HFFc6 (cell line): Measurements from ENCODE around the gene MAPK12. TPM values are rescaled to one million over a fixed set of nuclear protein-coding genes. Genes with fewer than 3 reads are reported as not detected.

Experiments used
- total RNA-seq, 6 experiments: library from RNA; stranded (reverse); fragmentation: NEBNext Ultra II Directional; extraction: Animal tissue kit (Norgen Biotek cat#: 25700); gene quantifications; 2 replicates in 1 of 6; 3 replicates in 5 of 6; pipeline ENCODE4 v1.2.3, GENCODE V29; 2021

MAPK12 gene
- total RNA-seq, 6 experiments from 2014 or later: 31.4 to 39.5 (median 34.1) TPM

Other genes starting within 250 kb of the MAPK12 start
- gene IL17REL, start 248.9 kb downstream of the MAPK12 start, total RNA-seq: not detected
- not detected for gene TTLL8, start 203.4 kb downstream of the MAPK12 start, total RNA-seq
- gene MLC1, start 176.3 kb downstream of the MAPK12 start, total RNA-seq: not detected
- 1 to 10 TPM in 1 of 6 experiments, under 1 TPM in 5; 0.09 to 1.3 (median 0.26) TPM for gene MOV10L1, start 171.7 kb downstream of the MAPK12 start, total RNA-seq
- gene PANX2, start 91.0 kb downstream of the MAPK12 start, total RNA-seq: 1 to 10 TPM; 1.2 to 2.3 (median 1.3) TPM
- 10 to 100 TPM; 25.0 to 36.0 (median 27.6) TPM for gene TRABD, start 75.8 kb downstream of the MAPK12 start, total RNA-seq
- 10 to 100 TPM; 14.4 to 18.0 (median 16.0) TPM for gene SELENOO, start 60.7 kb downstream of the MAPK12 start, total RNA-seq
- gene TUBGCP6, start 16.7 kb downstream of the MAPK12 start, total RNA-seq: 10 to 100 TPM; 20.1 to 26.8 (median 21.7) TPM
- 10 to 100 TPM; 24.2 to 30.9 (median 28.9) TPM for gene HDAC10, start 10.4 kb downstream of the MAPK12 start, total RNA-seq
- gene MAPK11, start 8.7 kb upstream of the MAPK12 start, total RNA-seq: 10 to 100 TPM in 1 of 6 experiments, 1 to 10 TPM in 5; 6.0 to 10.2 (median 7.8) TPM
- 100 to 1,000 TPM; 280 to 370 (median 291) TPM for gene PLXNB2, start 46.0 kb upstream of the MAPK12 start, total RNA-seq
- 1 to 10 TPM; 1.4 to 2.5 (median 1.9) TPM for gene DENND6B, start 65.3 kb upstream of the MAPK12 start, total RNA-seq
- 10 to 100 TPM; 41.9 to 47.0 (median 43.6) TPM for gene PPP6R2, start 81.6 kb upstream of the MAPK12 start, total RNA-seq
- 10 to 100 TPM; 63.9 to 76.7 (median 71.2) TPM for gene SBF1, start 213.4 kb upstream of the MAPK12 start, total RNA-seq
- 1 to 10 TPM in 5 of 6 experiments, under 1 TPM in 1; 0.91 to 3.4 (median 1.2) TPM for gene ADM2, start 219.9 kb upstream of the MAPK12 start, total RNA-seq
- not detected for gene MIOX, start 225.2 kb upstream of the MAPK12 start, total RNA-seq
- 100 to 1,000 TPM; 110 to 133 (median 118) TPM for gene LMF2, start 246.0 kb upstream of the MAPK12 start, total RNA-seq
- 10 to 100 TPM; 31.7 to 54.1 (median 50.0) TPM for gene NCAPH2, start 246.5 kb upstream of the MAPK12 start, total RNA-seq